Hippocampal formation (tissue), 2 donors: ENCODE data around the gene IRF1.
"Not testable (repeated sequence)": the region's sequence is repeated elsewhere in the genome, so short reads cannot be mapped to it uniquely, and the experiment has no call there.

Source experiments
- DNase-seq, 2 donors: peaks; one replicate each; lab custom pipeline; 2025; lab: John Stamatoyannopoulos, UW

IRF1 gene

DNA sequence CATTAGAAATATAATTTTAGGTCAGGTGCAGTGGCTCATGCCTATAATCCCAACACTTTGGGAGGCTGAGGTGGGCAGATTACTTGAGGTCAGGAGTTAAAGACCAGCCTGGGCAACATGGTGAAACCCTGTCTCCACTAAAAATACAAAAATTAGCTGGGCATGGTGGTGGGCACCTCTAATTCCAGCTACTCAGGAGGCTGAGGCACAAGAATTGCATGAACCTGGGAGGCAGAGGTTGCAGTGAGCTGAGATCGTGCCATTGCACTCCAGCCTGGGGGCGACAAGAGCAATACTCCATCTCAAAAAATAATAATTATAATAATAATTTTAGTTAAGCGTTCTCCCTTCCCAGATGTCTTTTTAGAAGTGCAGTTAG is 52.3 kb downstream of the IRF1 start:
- not testable (repeated sequence) for DNase-seq

DNA sequence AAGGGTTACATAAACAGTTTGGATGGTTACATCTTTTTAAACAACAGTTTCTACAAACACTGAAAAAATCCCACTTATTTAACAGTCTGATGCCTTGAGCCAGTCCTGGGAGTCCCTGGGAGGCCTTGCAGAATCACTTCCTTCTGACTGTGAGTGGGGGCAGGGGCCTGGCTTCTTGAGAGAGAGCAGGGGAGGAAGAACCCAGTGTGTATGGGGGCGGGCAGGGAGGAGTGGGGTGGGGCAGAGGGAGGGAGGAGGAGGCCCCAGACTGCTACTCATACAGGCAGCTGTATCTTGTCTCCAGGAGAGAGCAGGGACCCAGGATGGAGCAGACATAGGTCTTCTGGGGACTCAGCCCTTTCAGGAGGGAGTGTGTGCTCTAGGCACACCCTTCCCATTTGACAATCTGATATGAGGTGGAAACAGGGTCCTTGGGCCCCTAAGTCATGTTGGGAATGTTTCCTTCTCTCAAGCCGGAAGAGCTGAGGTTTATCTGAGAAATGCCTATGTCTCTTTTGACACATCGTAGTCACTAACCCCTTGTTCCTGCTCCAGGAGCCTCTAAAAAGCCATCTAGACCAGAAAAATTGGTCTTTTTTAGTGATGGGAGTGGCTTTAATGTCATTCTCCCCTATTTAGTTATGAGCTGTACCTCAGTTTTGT is 52.8 kb downstream of the IRF1 start:
- peak in 1 of 2 donors; percentile 24 for DNase-seq

DNA sequence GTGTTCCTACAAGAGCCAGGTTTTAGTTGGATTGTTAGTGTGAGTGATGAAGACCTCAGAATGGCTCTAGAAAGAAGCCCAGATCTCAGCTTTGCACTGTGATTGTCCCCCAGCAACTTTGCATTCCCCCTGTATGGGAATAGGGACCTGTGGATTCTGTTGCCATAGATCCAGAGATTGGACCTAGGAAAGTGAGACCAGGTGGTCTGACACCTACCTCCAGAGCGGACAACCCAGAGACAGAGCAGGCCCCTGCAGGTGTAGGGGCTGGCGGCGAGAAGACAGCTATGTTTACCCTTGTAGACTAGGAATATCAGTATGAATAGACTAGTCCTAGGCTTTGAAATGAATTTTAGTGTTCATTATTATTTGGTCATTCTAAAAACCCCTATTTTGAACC is 53.6 kb downstream of the IRF1 start:
- no peak for DNase-seq

DNA sequence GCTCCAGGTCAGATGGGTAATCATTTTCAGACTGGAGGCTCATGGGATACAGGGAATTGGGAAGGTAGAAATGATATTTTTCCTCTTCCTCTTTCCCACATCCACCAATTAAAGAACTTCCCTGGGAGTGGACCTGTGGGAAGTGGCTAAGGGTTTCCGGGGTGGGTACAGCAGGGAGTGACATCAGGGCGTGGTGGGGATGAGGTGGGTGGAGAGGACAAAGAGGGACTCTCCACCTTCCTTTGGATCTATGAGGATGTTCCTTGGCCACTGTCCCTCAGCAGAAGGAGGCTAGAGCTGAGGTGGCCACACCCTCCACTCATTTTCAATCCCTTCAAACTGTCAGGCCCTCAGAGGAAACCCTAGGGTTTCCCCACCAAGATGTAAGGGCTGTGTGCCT is 54.7 kb downstream of the IRF1 start:
- DNase-seq, result no peak

DNA sequence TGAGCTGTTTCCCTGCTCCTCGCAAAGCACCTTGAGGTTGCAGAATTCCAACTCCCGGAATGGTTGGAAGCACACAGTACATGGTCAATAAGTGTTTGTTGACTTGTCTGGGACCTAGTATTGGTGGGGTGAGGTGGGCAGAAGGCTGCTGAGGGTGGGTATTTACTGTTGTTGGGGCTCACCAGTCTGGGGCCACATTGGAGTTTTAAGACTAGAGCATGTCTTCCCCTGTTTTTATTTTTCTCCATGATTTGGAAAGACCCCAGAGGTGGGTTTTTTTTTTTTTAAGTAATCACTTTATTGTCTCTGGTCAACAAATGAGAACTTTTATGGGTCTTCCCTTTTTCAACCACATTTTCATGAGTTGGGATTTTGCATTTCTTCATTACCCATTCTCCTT is 55.1 kb downstream of the IRF1 start:
- no peak for DNase-seq

DNA sequence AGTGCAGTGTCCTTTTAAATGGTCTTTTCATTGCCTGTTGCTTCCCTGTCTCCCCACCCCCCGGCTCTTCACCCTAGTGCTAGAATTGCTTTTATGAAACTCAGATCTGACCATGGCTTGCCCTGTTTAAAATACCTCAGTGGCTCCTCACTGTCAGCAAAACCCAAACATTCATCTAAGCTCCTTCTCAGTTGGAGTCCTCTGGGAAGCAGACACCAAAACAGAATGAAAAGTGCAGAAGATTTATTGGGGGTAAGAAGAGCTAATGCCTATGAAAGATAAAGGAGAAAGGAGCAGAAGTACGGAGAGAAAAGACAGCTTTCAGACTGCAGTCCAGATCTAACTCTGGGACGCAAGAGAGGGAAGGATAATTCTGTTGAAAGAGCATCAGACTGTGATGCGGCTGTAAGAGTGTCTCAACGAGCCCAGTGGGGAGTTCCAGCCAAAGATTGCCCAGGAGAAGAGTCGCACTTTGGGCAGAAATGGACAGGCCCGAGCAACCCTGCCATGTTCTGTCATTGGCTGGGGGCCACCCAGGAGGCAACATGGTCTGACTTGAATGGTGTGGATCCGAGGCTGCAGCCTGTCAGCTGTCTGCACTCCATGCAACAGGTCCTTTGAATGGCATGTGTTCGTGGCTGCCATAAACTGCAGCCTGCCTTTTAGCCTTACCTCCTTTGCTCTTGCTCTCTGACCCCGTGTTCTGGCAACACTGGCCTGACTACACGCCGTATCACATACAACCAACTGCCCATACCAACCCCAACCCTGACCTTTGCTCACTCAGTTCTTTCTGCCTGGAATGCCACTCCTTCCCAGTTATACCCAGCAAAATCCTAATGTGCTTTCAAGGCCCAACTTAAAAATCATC is 55.9 kb downstream of the IRF1 start:
- DNase-seq, result no peak

DNA sequence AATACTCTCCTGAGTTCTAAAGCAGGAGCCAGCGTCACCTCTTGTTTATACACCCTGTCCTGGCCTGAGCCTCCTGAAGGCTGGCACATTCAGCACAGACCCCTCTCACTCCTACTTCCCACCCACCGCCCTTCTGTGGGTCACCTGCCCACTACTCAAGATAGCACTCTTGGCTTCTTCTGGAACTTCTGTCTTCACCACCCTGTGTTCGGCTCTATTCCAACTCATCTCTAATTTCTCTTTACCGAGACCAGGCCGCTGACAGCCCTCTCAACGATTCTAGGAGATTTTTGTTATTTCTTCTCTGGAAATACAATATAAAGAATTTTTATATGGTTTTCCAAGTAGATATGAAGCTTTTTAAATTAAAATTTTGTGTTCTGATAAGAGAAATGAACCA is 57.4 kb downstream of the IRF1 start:
- no peak for DNase-seq

DNA sequence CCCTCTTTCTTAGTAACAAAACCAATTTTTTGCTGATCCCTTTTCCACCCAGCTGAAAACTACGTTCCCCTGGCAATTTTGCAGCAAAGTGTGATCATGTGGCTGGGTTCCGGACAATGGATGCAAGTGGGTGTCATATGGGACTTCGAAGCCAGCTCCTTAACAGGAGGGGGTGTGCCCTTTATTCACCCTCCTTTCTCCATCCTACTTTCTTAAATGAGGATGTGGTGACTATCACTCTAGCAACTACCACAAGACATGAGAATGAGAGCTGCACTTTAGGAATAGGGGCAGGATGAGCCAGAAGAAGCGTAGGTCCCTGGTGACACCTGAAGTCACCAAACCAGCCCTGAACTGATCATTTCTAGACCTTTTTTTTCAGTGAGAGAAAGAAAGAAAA is 58.9 kb downstream of the IRF1 start:
- DNase-seq, result no peak
